Measurements from ENCODE around the gene SERPINA4. TPM values are rescaled to one million over a fixed set of nuclear protein-coding genes. Genes with fewer than 3 reads are reported as not detected.

SERPINA4 gene
- total and polyA plus RNA-seq, 2 of the 8 experiments (the other 6 are each of a cell fraction or from before 2014, with no cell fraction given), result not detected

DNA sequence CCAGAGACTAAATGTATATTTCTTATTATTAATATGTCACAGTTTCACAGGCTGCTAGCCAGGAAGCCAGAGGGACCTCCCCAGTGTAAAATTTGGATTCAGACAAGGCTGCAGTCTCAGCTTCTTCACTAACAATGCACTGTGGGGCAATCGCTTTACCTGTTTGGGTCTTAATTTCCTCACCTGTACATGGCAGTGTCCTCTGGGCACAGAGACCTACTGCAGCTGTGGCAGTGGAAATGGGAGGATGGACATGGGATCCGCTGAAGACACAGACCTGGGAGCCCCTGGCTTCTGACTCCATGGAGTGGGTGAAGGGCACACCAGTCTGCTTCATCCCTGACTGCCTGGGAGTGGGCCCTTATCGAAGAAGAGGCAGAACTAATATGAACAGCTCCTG is 13.1 kb downstream of the SERPINA4 start (continued):
- no peak for TF ChIP-seq CHD7 (IDR thresholded peaks at IDR 0.05; ENCODE audit: insufficient replicate concordance, low read length)
- TF ChIP-seq FOSL1 (IDR thresholded peaks at IDR 0.05; ENCODE audit: insufficient read depth, low read depth, low read length), result no peak
- TF ChIP-seq SP2 (IDR thresholded peaks at IDR 0.05; ENCODE audit: low read length), result no peak
- TF ChIP-seq RAD21 (IDR thresholded peaks at IDR 0.05 in 1 of 2, conservative IDR thresholded peaks at IDR 0.05 in 1 of 2; ENCODE audit: low read depth in 2 of 2, low read length in 2 of 2), result no peak
- TF ChIP-seq SP4 (IDR thresholded peaks at IDR 0.05; ENCODE audit: low read length), result no peak
- TF ChIP-seq EGR1 (IDR thresholded peaks at IDR 0.05; ENCODE audit: borderline replicate concordance, low read depth, low read length), result no peak
- no peak for TF ChIP-seq PHF8 (conservative IDR thresholded peaks at IDR 0.05; ENCODE audit: low read depth, low read length)
- no peak for TF ChIP-seq MAFK (IDR thresholded peaks at IDR 0.05; ENCODE audit: low read depth, low read length)
- no peak for TF ChIP-seq SAP30 (IDR thresholded peaks at IDR 0.05; ENCODE audit: insufficient read depth, insufficient replicate concordance, low read length)

Data from H1 (cell line).